EH (cell line): ENCODE results near the gene TLCD3A.

Source experiments
- DNase-seq: peaks from one replicate; pipeline ENCODE4 v3.0.0-alpha.2; 2015; ENCODE audit warnings: low read depth

Gene TLCD3A

DNA sequence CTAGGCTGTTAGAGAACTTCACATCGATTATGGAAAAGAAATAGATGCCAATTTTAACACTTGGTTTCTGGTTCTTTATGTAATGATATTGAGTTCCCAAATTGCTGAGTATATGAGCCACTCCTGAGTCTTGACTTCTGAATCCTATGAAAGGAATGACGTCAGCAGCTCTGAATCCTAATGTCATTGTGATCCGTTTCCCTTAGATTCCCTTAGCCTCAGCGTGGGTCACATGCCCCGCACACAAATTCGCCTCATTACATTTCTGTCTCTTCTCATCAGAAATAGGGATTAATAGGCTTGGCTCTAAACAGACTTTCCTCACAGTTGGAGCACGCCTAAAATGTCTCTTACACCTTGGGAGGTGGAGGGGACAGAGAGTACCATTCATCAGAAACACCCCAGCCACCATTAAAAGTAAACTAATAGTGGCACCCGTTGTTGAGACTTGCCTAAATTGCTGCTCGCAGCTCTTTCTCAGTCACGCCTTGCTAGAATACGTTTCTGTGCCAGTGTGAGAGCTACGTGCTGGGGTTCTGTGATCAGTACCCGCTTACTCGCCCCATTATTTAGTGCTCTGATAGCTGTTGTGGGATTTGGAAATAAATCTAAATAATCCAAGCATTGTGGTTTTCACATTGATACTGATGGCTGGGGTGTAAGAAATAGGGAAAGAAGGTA, 56.9 kb downstream of the TLCD3A start:
- DNase-seq: no peak

GRCh38 chr17:789931-790873, 57.8 kb downstream of the TLCD3A start:
- DNase-seq: peak; percentile 74

- peak; percentile 29 for DNase-seq
Observed at GRCh38 chr17:790874-791247, 58.5 kb downstream of the TLCD3A start.

DNA sequence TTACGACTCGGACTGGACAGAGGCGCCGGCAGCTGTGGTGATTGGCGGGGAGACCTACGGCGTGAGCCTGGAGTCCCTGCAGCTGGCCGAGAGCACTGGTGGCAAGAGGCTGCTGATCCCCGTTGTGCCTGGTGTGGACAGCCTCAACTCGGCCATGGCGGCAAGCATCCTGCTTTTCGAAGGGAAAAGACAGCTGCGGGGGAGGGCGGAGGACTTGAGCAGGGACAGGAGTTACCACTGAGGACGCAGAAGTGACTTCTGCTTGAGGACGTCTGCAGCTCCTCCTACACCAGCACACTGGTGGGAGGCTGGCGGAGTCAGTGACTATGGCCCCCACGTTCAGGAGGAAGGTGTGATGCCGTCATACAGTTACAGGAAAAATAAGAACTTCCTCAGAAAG, 59.4 kb downstream of the TLCD3A start:
- no peak for DNase-seq

DNA sequence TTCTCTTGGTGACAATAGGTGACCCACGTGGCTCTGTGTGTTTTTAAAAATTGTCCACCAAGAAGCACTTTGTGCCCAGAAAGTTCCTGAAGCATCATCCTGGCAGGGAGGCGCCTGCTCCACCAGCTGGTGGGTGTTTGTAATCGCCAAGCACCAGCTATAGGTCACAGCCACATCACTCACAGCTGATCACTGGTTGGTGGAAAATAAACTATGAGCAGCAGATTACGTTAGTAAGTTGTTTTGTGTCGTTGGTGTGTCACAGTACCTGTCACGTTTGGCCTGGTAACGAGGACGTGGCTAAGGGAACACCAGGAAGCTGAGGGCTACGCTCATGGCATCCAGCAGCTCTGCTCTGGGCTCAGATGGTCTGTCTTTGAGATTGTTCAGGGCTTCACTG, 59.9 kb downstream of the TLCD3A start:
- DNase-seq: no peak
